Neutrophil (primary cell): ENCODE data around the gene SMURF2.
"Not testable (repeated sequence)": the region's sequence is repeated elsewhere in the genome, so short reads cannot be mapped to it uniquely, and the experiment has no call there.

ENCODE experiments used
- H3K27ac ChIP-seq: fragments of 200-600 bp; sonication (generic); 2 replicates; pipeline ENCODE4 v1.5.1; 2016; ENCODE audit warnings: mild to moderate bottlenecking, moderate library complexity
- H3K27me3 ChIP-seq: fragments of 200-600 bp; sonication (generic); 2 replicates; pipeline ENCODE4 v1.6.0; 2016; ENCODE audit warnings: mild to moderate bottlenecking
- H3K36me3 ChIP-seq: fragments of 200-600 bp; sonication (generic); 2 replicates; pipeline ENCODE4 v1.5.1; 2017
- H3K4me1 ChIP-seq, 2 experiments: fragments of 200-600 bp in 1 of 2; sonication (generic) in 1 of 2; 1 replicate in 1 of 2; 2 replicates in 1 of 2; pipeline versions ENCODE4 v1.5.1 to v1.6.1; 2013 to 2016; ENCODE audit warnings: low read depth in 1 of 2, low read length in 1 of 2, mild to moderate bottlenecking in 1 of 2, moderate library complexity in 1 of 2; ENCODE audit not compliant: control insufficient read depth in 1 of 2, insufficient read depth in 1 of 2
- H3K4me3 ChIP-seq, 2 experiments: fragments of 200-600 bp in 1 of 2; sonication (generic) in 1 of 2; 1 replicate in 1 of 2; 2 replicates in 1 of 2; pipeline ENCODE4 v1.5.1; 2013 to 2016; ENCODE audit warnings: low read depth in 1 of 2, low read length in 1 of 2, mild to moderate bottlenecking in 1 of 2, moderate library complexity in 1 of 2
- H3K9me3 ChIP-seq: fragments of 200-600 bp; sonication (generic); 2 replicates; pipeline ENCODE4 v1.5.1; 2016
- CTCF ChIP-seq: fragments of 200-600 bp; sonication (generic); IDR thresholded peaks from 2 replicates; pipeline ENCODE4 v1.5.1; 2016; ENCODE audit warnings: antibody characterized with exemption

SMURF2 gene

DNA sequence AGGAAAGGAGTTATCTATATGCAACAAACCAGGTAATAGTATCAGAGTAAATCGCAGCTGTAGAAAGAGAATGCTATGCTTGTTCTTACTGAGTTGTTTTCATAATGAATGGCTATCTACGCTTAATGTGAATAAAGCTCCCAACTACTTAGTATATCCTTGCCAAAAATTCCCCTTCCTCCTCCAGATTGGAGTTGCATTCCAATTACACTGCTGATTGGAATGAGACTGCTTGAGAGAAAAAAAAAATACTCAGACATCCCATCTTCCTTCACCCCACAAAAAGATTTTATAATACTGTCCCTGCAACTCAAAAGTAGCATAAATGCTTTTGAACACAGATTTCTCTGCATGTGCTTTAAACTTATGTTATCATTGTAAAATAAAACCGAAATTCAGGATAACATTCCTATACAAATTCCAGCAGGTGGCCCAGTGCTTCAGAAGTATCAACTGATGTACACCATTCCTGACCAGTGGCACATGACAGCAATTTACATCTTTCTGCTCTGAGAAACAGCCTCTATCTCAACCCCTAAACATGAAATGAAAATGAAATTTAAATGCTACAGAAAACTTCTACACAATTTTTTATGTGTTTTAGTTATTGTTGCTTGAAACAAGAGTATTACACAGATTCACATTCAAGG lies 47.0 kb downstream of the SMURF2 start:
- Histone ChIP-seq H3K4me3 (no peak overlapping the region), H3K27ac (no peak overlapping the region), H3K4me1 (peaks cover 0 to 11% of the 10 kb centered on the region in 2 experiments), H3K9me3 (no peaks in the 10 kb centered on the region), H3K36me3 (no peaks in the 10 kb centered on the region), H3K27me3 (no peaks in the 10 kb centered on the region)
- no peak for TF ChIP-seq CTCF

- Histone ChIP-seq H3K27me3 (no peaks in the 10 kb centered on the region), H3K4me1 (peaks cover 0 to 11% of the 10 kb centered on the region in 2 experiments), H3K27ac (no peak overlapping the region), H3K36me3 (no peaks in the 10 kb centered on the region), H3K4me3 (no peak overlapping the region), H3K9me3 (no peaks in the 10 kb centered on the region)
- no peak for TF ChIP-seq CTCF
Measured at GRCh38 chr17:64614266-64615027, 47.7 kb downstream of the SMURF2 start.

GRCh38 chr17:64611369-64611768 lies 50.7 kb downstream of the SMURF2 start:
- TF ChIP-seq CTCF, result no peak
- Histone ChIP-seq H3K36me3 (no peaks in the 10 kb centered on the region), H3K9me3 (no peaks in the 10 kb centered on the region), H3K4me3 (no peak overlapping the region), H3K4me1 (peaks cover 0 to 3% of the 10 kb centered on the region in 2 experiments), H3K27me3 (no peaks in the 10 kb centered on the region), H3K27ac (no peak overlapping the region)

GRCh38 chr17:64610244-64610643 lies 51.9 kb downstream of the SMURF2 start:
- H3K4me1 ChIP-seq, H3K4me3 ChIP-seq: not testable (repeated sequence)

GRCh38 chr17:64608571-64608981 lies 53.5 kb downstream of the SMURF2 start:
- Histone ChIP-seq H3K9me3 (no peaks in the 10 kb centered on the region), H3K27ac (no peak overlapping the region), H3K27me3 (no peaks in the 10 kb centered on the region), H3K4me1 (peaks cover 0 to 3% of the 10 kb centered on the region in 2 experiments), H3K36me3 (no peaks in the 10 kb centered on the region), H3K4me3 (no peak overlapping the region)
- TF ChIP-seq CTCF, result no peak

More at GRCh38 chr17:64610244-64610643, 51.9 kb downstream of the SMURF2 start:
- not testable (repeated sequence) for H3K27ac ChIP-seq, H3K9me3 ChIP-seq, H3K27me3 ChIP-seq, H3K36me3 ChIP-seq
